ENCODE results near the gene HLA-DQA1.

DNA sequence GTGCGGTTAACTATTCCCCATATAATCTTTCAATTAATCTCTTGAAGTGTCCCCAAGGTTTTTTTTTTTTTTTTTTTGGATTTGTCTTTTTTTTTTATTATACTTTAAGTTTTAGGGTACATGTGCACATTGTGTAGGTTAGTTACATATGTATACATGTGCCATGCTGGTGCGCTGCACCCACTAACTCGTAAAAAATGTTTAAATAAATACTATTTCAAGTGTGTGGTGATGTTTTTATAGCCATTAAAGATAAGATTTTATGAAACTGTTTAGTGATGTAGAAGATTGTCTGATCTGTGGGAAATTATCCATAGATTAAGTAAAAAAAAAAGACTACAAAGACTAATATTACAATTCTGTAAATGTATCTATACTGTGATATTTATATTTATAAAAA, 12.6 kb upstream of the HLA-DQA1 start:
- TF ChIP-seq, protein P1, sequence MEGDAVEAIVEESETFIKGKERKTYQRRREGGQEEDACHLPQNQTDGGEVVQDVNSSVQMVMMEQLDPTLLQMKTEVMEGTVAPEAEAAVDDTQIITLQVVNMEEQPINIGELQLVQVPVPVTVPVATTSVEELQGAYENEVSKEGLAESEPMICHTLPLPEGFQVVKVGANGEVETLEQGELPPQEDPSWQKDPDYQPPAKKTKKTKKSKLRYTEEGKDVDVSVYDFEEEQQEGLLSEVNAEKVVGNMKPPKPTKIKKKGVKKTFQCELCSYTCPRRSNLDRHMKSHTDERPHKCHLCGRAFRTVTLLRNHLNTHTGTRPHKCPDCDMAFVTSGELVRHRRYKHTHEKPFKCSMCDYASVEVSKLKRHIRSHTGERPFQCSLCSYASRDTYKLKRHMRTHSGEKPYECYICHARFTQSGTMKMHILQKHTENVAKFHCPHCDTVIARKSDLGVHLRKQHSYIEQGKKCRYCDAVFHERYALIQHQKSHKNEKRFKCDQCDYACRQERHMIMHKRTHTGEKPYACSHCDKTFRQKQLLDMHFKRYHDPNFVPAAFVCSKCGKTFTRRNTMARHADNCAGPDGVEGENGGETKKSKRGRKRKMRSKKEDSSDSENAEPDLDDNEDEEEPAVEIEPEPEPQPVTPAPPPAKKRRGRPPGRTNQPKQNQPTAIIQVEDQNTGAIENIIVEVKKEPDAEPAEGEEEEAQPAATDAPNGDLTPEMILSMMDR (IDR thresholded peaks at IDR 0.05; ENCODE audit: poor library complexity): no peak
- no peak for TF ChIP-seq EZH2 (IDR thresholded peaks at IDR 0.05; ENCODE audit: borderline replicate concordance)
- TF ChIP-seq EZH2phosphoT487 (IDR thresholded peaks at IDR 0.05; ENCODE audit: low read depth, severe bottlenecking, unreplicated experiment): no peak
